DMS53 treated with DMSO at 0.1 percent for 48 hours (cell line): Measurements from ENCODE around the gene GPR3.
"Not testable (repeated sequence)": the region's sequence is repeated elsewhere in the genome, so short reads cannot be mapped to it uniquely, and the experiment has no call there.

Experiments used
- DNase-seq: peaks from one replicate; lab custom pipeline; 2025; ENCODE audit not compliant: unreplicated experiment; lab: John Stamatoyannopoulos, UW

GPR3 gene

GRCh38 chr1:27398405-27399149 is 6.2 kb downstream of the GPR3 start:
- DNase-seq: no peak

DNA sequence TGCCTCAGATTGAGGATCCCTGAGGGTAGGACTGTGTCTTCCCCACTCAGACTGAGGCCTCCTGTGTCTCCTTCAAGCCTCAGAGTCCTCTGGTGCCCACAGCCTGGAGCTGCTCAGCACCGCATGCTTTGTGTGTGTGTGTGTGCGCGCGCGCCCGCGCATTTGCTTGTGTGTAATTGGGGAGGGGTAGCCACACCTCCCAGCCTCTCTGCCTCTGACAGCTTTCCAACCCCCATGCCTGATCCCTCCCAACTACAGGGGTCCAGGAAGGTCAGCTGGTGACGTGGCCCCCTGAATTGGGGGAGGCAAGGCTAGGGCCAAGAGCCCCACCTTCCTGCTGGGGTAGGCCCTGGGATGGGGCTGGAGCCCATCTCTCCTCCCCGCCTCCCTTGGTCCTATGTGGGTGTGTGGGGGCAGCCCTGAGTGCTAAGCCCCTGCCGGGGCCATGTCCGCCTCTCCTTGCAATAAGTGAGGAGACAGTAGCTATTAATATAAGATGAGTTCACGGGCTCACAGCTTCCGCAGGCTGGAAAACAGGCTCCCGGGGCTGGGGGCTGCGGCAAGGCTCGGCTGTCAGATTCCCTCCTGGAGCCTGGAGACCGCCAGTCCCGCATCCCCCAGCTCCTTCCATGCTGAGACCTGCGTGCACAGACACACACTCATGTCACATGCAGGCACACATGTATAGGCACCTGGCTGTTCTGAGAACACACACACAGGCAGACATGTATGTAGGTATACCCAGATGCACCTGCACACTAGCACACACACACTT is 7.0 kb downstream of the GPR3 start:
- no peak for DNase-seq

DNA sequence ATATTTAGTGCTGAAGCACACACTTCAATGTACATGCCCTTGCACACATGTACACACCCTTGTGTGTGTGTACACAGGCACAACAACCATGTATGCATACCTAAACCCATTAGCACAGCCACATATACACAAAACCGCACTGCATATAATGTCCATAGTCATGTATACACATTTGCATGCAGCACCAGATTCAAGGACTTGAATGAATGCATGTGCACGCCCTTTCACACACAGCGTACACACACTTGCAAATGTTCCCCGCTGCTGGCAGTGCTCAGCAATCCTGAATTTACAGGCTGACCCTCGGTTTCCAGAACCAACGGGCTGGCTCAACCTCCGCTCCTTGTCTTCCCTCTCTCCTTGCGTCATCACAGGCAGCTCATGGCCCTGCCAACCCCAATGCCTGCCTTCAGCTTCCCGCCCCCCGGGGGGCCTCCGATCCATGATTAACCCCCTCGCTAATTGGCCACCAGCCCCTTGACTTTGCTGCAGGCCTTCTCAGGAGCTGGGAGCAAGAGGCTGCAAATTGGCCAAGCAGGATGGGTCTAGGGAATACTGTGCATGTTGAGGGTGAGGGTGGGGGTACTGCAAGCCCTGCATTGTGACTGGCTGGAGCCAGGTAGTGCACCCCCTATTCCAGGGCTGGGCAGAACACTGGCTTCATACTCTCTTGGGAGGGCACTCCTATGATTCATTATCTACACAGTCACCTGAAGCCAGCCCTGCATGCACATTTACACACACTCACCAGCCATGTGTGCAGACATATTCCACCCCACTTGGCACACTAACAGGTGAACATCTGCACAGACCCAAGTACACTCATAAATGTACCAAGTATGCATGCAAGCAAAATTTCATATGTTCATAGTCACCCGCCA is 7.9 kb downstream of the GPR3 start:
- no peak for DNase-seq

GRCh38 chr1:27400963-27401341 is 8.5 kb downstream of the GPR3 start:
- no peak for DNase-seq

GRCh38 chr1:27402349-27402754 is 9.9 kb downstream of the GPR3 start:
- DNase-seq: no peak

GRCh38 chr1:27403065-27403726 is 10.8 kb downstream of the GPR3 start:
- DNase-seq: no peak

GRCh38 chr1:27403931-27404330 is 11.5 kb downstream of the GPR3 start:
- DNase-seq: no peak

DNA sequence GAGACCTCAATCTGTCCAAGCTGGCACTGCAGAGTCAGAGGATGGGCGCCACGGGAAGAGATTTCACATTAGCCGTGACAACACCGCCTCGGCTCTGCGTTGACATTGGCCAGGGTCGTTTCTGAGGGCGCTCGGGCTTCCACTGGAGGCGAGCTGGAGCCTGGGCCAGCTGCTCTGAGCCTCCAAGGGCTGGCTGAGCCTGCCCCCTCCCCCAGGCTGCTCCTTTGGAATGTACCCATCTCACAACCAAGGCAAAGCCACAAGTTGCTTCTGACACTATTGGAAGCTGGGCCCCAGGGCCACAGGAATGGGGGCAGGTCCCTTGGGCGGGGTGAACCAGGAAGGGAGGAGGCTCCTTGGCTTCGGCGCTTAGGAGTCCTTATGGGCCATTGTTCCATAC is 12.7 kb downstream of the GPR3 start:
- DNase-seq: no peak

GRCh38 chr1:27405598-27406361 is 13.4 kb downstream of the GPR3 start:
- not testable (repeated sequence) for DNase-seq

GRCh38 chr1:27406362-27406680 is 13.9 kb downstream of the GPR3 start:
- DNase-seq: no peak

GRCh38 chr1:27406791-27407190 is 14.4 kb downstream of the GPR3 start:
- DNase-seq: not testable (repeated sequence)

- DNase-seq: no peak
Measured at GRCh38 chr1:27408151-27408550, 15.7 kb downstream of the GPR3 start.

DNA sequence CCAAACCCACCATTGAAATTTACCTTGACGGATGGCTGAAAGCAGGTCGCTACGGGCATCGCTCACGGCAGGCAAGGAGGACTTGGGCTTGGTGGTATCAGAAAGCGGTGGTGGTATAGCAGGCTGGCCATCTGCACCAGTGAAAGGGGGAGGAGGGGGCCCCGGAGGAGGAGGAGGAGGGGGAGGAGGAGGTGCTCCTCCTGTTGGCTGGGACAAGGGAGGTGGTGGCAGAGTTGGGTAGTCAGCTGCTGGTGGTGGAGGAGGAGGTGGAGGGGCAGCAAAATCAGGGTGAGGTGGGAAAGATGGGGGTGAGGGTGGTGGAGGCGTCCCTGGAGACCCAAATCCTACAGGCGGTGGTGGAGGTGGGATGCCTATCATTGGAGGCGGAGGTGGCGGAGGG is 17.2 kb downstream of the GPR3 start:
- DNase-seq: no peak

- no peak for DNase-seq
Measured at GRCh38 chr1:27410709-27411108, 18.3 kb downstream of the GPR3 start.

DNA sequence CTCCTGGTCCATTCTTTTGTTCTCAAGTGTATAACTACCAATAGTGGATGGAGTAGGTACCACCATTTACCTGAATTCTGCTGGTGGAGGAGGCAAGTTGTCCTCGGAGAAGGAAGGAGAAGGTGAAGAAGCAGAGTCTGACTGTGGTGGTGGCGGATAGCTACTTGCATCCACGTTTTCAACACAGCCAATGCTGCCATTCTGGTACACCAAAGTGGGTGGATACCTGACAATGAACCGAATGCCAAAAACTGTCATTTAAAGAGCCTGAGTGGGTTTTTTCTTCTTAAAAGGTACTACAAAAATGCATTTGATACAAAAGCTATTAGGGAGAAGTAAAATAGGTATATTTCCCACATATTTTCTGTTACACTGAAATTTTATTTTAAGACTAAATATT is 20.1 kb downstream of the GPR3 start:
- no peak for DNase-seq

GRCh38 chr1:27413004-27413403 is 20.6 kb downstream of the GPR3 start:
- DNase-seq: no peak

DNA sequence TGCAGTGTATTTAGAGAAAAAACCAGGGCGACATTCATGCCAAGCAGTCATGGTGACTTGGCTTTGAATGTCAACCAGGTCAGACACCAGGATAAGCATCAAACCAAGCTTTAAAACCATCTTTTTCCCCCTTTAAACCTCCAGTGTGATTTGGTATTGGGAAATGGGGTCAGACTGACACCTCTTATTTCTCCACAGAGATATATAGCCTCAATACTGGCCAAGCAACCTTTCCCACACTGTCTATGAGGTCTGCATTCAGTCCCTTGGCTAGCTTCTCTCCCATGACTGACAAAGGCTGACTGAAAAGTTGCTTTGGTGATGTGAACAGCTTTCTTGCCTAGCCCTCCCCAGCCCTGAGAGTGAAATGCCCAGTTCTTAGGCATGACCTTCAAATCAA is 21.7 kb downstream of the GPR3 start:
- no peak for DNase-seq

GRCh38 chr1:27416387-27417111 is 24.1 kb downstream of the GPR3 start:
- peak; percentile 13 for DNase-seq

DNA sequence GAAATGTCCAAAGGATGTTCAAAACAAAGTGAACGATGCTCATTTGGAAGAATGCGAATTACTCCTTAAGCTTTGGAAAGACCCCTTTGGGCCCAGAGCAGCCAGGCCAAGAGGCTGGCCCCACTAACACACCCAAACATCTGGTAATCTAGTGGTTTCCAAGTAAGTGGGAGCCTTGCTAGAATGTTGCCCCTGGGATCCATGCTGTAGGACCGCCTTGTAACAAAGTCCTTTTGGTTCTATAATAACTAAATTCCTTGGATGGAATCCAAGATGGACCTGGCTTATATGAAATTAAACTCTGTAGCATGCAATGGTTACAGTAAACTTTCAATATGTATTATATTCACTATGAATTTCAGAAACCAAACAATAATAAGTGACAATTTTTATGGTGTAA is 25.3 kb downstream of the GPR3 start:
- no peak for DNase-seq
